ENCODE measurements around the gene MAMDC2.

DNA sequence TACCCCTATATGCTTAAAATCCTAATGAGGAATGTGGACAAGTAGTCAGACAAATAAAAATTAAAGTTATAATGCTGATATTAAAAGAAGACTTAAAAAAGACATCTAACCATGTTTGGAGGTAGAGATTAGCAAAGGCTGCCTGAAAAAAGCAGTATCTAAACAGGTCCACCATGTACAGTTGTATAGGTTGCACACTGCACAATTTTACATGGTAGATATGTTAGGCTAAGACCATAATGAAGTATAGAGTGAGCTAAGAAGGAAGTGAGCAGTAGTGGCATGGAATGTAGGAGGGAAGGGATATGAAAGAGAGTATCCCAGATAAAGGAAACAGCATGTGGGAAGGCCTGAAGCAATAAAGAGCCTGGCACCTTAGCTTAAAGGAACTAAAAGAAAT, 51.1 kb downstream of the MAMDC2 start:
- TF ChIP-seq, protein P1, sequence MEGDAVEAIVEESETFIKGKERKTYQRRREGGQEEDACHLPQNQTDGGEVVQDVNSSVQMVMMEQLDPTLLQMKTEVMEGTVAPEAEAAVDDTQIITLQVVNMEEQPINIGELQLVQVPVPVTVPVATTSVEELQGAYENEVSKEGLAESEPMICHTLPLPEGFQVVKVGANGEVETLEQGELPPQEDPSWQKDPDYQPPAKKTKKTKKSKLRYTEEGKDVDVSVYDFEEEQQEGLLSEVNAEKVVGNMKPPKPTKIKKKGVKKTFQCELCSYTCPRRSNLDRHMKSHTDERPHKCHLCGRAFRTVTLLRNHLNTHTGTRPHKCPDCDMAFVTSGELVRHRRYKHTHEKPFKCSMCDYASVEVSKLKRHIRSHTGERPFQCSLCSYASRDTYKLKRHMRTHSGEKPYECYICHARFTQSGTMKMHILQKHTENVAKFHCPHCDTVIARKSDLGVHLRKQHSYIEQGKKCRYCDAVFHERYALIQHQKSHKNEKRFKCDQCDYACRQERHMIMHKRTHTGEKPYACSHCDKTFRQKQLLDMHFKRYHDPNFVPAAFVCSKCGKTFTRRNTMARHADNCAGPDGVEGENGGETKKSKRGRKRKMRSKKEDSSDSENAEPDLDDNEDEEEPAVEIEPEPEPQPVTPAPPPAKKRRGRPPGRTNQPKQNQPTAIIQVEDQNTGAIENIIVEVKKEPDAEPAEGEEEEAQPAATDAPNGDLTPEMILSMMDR (IDR thresholded peaks at IDR 0.05; ENCODE audit: insufficient read depth, low read depth, low read length) = no peak
- TF ChIP-seq EZH2 (IDR thresholded peaks at IDR 0.05; ENCODE audit: insufficient read depth, low read length) = no peak

Measured in astrocyte (in vitro differentiated cells and primary cell).